ENCODE measurements around the gene GDA. TPM values are rescaled to one million over a fixed set of nuclear protein-coding genes. Genes with fewer than 3 reads are reported as not detected.
A peak's percentile ranks its signal among the peaks of the same experiment; 100 is the strongest.

GDA gene
- total RNA-seq, 1 donor from 2014 or later = 1.8 TPM

DNA sequence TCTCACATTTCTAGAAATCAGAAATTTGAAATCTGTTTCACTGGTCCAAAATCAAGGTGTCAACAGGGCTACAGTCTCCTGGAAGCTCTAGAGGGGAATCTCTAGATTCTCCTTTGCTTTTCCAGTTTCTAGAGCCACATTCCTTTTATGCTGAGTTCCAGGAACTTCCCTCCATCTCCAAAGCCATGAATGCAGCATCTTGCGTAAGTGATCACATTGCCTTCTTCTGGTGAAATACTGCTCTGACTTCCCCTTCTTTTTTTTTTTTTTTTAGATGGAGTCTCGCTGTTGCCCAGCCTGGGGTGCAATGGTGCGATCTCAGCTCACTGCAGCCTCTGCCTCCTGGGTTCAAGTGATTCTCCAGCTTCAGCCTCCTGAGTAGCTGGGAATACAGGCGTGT lies 23.8 kb downstream of the GDA start:
- peaks cover 2% of the 10 kb centered on the region for H3K27me3 ChIP-seq (ENCODE audit: control insufficient read depth, insufficient read depth, low read length)
- no peak overlapping the region for H3K4me3 ChIP-seq (ENCODE audit: low read depth, low read length)
- no peaks in the 10 kb centered on the region for H3K36me3 ChIP-seq (ENCODE audit: control insufficient read depth, insufficient read depth, low read length)
- DNase-seq (ENCODE audit: low read depth) (no peak), FAIRE-seq (no peak)
- TF ChIP-seq, protein P1, sequence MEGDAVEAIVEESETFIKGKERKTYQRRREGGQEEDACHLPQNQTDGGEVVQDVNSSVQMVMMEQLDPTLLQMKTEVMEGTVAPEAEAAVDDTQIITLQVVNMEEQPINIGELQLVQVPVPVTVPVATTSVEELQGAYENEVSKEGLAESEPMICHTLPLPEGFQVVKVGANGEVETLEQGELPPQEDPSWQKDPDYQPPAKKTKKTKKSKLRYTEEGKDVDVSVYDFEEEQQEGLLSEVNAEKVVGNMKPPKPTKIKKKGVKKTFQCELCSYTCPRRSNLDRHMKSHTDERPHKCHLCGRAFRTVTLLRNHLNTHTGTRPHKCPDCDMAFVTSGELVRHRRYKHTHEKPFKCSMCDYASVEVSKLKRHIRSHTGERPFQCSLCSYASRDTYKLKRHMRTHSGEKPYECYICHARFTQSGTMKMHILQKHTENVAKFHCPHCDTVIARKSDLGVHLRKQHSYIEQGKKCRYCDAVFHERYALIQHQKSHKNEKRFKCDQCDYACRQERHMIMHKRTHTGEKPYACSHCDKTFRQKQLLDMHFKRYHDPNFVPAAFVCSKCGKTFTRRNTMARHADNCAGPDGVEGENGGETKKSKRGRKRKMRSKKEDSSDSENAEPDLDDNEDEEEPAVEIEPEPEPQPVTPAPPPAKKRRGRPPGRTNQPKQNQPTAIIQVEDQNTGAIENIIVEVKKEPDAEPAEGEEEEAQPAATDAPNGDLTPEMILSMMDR (IDR thresholded peaks at IDR 0.05; ENCODE audit: insufficient read depth, low read length, severe bottlenecking) = no peak

DNA sequence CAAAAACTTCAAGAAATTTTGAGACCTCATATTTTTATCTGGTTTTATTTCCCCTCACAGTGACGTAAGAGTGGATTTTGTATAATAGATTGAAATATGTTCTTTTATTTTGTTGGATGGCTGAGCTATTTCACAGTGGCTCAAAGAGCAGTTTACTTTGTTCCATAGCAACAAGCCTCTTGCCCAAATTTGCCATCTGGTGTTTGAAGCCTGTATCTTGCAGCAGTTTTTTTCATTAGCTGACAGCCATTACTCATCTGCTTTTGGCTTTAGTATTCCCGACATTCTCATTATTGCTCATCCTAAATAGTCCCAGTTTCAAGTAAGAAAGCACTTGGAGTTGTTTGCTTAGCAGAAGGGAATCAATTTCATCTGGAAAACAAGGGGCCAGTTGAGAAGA lies 36.3 kb downstream of the GDA start:
- FAIRE-seq (no peak), DNase-seq (ENCODE audit: low read depth) (peak; percentile 40)
- Histone ChIP-seq H3K36me3 (ENCODE audit: control insufficient read depth, insufficient read depth, low read length) (no peaks in the 10 kb centered on the region), H3K4me3 (ENCODE audit: low read depth, low read length) (no peak overlapping the region), H3K27me3 (ENCODE audit: control insufficient read depth, insufficient read depth, low read length) (no peaks in the 10 kb centered on the region)
- TF ChIP-seq, protein P1 (IDR thresholded peaks at IDR 0.05; ENCODE audit: insufficient read depth, low read length, severe bottlenecking) = no peak

DNA sequence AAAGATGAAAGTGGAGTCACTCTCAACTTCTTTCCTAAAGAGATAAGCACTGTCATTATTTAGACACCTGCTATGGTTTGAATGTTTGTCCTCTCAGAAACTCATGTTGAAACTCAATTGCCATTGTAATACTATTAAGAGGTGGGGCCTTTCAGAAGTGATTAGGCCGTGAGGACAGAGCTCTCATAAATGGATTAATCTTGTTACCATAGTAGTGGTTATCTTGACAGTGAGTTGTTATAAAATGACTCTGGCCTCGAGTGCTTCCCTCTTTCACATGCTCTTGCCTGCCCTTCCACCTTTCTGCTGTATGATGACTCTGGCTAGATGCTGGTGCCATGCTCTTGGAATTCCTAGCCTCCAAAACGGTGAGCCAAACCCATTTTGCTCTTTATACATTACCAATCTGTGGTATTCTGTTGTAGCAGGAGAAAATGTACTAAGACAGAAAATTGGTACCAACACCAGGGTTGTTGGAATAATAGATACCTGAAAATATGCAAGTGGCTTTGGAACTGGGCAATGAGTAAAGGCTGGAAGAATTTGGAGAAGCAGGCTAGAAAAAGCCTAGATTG lies 38.0 kb downstream of the GDA start:
- Histone ChIP-seq H3K4me3 (ENCODE audit: low read depth, low read length) (no peak overlapping the region), H3K36me3 (ENCODE audit: control insufficient read depth, insufficient read depth, low read length) (no peaks in the 10 kb centered on the region), H3K27me3 (ENCODE audit: control insufficient read depth, insufficient read depth, low read length) (no peaks in the 10 kb centered on the region)
- TF ChIP-seq, protein P1 (IDR thresholded peaks at IDR 0.05; ENCODE audit: insufficient read depth, low read length, severe bottlenecking) = no peak
- FAIRE-seq (no peak), DNase-seq (ENCODE audit: low read depth) (no peak)

DNA sequence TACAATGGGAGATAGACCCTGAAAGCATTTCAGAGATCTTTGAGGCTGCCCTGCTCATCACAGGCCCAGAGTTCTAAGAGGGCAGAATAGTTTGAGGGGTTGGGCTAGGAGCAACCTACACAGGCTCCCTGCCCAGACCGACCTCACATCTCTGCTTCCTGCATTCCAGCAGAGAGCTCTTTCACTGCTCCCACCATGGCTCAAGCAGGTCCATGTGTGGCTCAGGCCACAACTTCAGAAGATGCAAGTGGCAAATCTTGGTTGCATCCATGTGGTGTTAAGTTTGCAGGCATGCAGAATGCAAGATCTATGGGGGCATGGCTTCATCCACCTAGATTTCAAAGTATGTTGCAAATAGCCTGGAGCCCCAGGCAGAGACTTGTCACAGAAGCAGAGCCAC lies 39.0 kb downstream of the GDA start:
- FAIRE-seq (peak; percentile 18), DNase-seq (ENCODE audit: low read depth) (no peak)
- TF ChIP-seq, protein P1 (IDR thresholded peaks at IDR 0.05; ENCODE audit: insufficient read depth, low read length, severe bottlenecking) = no peak

DNA sequence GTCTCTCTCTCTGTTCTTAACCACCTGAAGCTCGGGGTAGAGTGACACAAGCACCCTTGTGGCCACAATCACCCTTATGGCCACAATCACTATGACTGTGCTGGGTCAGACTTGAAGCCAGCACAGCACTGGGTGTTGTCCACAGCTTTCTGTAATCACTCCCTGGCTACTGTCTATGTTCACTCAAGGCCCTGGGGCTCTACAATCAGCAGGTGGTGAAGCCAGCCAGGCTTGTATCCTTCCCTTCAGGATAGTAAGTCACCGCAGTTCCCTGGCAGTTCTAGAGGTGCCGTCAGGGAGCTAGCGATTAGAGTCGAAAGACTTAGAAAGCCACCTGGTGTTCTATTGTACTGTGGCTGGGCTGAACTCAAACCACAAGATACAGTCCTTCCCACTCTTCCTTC lies 44.2 kb downstream of the GDA start:
- TF ChIP-seq, protein P1 (IDR thresholded peaks at IDR 0.05; ENCODE audit: insufficient read depth, low read length, severe bottlenecking) = no peak
- DNase-seq (ENCODE audit: low read depth) (no peak), FAIRE-seq (no peak)
- Histone ChIP-seq H3K27me3 (ENCODE audit: control insufficient read depth, insufficient read depth, low read length) (no peaks in the 10 kb centered on the region), H3K4me3 (ENCODE audit: low read depth, low read length) (no peak overlapping the region), H3K36me3 (ENCODE audit: control insufficient read depth, insufficient read depth, low read length) (no peaks in the 10 kb centered on the region)

More for the DNA sequence above, 39.0 kb downstream of the GDA start:
- Histone ChIP-seq H3K36me3 (ENCODE audit: control insufficient read depth, insufficient read depth, low read length) (no peaks in the 10 kb centered on the region), H3K27me3 (ENCODE audit: control insufficient read depth, insufficient read depth, low read length) (no peaks in the 10 kb centered on the region), H3K4me3 (ENCODE audit: low read depth, low read length) (no peak overlapping the region)

DNA sequence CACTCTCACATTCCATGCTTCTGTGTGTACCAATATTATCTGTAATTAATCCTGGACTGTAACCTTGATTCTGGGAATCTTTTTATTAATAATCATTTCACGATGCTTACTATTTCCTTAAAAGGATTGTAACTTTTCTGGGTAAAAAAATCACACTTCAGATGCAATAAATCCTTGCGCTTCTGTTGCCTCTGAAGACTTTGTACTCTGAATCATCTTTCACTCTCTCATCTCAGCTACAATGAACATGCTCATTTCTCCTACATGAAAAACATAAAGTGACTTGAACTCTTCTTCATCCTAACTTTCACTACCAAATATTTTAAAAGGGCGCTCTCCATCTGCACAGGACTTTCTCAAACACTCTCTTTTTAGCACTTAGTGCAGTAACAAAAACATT lies 50.0 kb downstream of the GDA start:
- FAIRE-seq = no peak
- H3K4me3 ChIP-seq (ENCODE audit: low read depth, low read length) = no peak overlapping the region
- no peaks in the 10 kb centered on the region for H3K27me3 ChIP-seq (ENCODE audit: control insufficient read depth, insufficient read depth, low read length)
- TF ChIP-seq, protein P1 (IDR thresholded peaks at IDR 0.05; ENCODE audit: insufficient read depth, low read length, severe bottlenecking) = no peak
- no peaks in the 10 kb centered on the region for H3K36me3 ChIP-seq (ENCODE audit: control insufficient read depth, insufficient read depth, low read length)
- no peak for DNase-seq (ENCODE audit: low read depth)

All from bronchial epithelial cell (primary cell).